ENCODE results near the gene ZNF687.
A peak's percentile ranks its signal among the peaks of the same experiment; 100 is the strongest.

ZNF687 gene

DNA sequence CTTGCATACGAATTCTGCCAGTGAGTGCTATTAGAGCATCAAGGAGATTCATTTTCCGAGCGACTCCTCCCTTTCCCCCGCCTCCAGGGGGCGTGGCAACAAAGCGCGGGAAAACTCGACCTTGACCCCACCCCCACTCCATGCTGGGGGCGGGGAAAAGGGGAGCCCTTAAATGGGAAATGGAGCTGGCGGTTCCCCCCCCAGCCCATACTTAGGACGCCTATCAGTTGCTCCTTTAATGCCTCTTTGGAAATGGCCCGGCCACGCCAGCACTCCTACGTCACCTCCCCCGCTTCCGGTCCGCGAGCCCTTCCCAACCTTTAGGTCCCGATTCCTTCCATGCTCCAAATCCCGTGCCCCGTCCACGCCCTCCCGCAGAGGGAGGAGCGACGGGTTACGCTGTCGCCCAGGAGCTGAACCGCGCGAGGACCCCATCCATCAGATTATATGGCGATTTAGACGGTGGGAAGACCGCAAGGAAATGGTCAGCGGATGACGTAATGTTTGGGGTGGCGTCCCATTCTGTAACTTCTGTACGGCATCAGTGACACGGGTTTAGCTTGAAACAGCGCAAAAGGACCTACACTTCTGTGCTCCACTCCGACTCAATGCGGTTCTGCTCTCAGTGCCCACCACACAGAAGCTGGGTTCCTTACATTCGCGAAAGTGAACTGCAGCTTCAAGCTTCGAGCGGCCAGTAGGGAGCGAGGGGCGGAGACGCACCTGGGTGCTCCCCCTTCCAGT lies 702 bp upstream of the ZNF687 start:
- DNase-seq: peak; percentile 100

DNA sequence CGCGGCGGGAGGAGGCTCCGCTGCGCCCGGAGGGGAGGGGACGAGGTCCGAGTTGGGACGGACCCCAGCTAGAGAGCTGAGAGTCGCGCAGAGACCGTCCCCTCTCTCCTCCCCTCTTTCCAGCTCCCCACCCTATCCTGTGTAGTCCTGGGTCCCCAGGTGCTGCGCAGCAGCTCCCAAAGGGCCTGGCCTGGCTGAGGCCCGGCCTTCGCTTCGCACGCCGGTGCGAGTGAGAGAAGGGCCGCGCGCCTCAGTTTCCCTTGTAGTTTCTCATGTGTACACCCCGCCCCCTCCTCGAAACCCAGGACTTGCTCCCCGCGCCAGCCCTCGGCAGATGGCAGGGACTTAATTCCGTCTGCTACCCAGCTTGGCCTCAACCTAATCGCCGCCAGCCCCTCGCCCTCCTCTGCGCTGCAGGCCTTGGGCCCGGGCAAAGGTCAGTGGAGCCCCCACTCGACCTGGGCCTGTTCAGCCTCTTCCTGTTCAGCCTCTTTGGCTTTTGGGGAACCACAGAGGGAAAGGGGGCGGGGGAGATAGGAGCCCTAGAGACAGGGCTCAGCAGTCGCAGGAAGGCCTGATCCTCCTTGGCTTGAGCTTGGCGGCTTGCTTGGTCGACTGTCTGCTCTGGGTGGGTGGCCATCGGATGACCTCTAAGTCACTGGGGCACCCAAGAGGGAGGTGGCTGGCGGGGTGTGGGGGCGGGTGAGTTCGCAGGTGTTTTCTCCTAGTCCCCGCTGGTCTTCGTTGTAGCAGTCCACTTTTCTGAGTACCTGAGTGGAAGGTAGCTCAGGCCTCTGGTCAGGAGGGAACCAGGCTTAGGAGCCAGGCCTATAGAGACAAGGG lies 1.0 kb downstream of the ZNF687 start:
- peak in 1 of 2 experiments; percentile 55 for DNase-seq

GRCh38 chr1:151284013-151284577 lies 2.0 kb downstream of the ZNF687 start:
- no peak for DNase-seq

GRCh38 chr1:151286619-151287340 lies 4.7 kb downstream of the ZNF687 start:
- DNase-seq: no peak

DNA sequence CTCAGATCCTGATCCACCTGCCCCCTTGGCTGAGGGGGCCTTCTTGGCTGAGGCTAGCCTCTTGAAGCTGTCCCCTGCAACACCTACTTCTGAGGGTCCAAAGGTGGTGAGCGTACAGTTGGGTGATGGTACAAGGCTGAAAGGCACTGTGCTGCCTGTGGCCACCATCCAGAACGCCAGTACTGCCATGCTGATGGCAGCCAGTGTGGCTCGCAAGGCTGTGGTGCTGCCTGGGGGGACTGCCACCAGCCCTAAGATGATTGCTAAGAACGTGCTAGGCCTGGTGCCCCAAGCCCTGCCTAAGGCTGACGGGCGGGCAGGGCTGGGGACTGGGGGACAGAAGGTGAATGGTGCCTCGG lies 5.2 kb downstream of the ZNF687 start:
- no peak for DNase-seq

- DNase-seq: no peak
Measured at GRCh38 chr1:151287767-151288500, 5.8 kb downstream of the ZNF687 start.

DNA sequence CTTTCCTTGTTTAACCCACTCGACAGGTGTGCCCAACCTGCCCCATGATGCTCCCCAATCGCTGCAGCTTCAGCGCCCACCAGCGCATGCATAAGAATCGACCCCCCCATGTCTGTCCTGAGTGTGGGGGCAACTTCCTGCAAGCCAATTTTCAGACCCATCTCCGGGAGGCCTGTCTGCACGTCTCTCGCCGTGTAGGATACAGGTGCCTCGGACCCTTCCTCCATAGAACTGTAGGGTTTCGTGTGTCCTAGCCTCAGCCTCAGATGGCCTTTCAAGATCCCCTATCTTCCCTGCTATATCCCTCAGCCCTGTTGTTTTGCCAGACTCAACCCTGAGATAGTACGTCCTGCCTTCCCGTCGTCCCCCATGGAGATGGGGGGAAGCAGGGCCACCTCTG lies 6.4 kb downstream of the ZNF687 start:
- no peak for DNase-seq

- DNase-seq: no peak
Measured at GRCh38 chr1:151289080-151289935, 7.2 kb downstream of the ZNF687 start.

GRCh38 chr1:151289991-151290708 lies 8.1 kb downstream of the ZNF687 start:
- no peak for DNase-seq

DNA sequence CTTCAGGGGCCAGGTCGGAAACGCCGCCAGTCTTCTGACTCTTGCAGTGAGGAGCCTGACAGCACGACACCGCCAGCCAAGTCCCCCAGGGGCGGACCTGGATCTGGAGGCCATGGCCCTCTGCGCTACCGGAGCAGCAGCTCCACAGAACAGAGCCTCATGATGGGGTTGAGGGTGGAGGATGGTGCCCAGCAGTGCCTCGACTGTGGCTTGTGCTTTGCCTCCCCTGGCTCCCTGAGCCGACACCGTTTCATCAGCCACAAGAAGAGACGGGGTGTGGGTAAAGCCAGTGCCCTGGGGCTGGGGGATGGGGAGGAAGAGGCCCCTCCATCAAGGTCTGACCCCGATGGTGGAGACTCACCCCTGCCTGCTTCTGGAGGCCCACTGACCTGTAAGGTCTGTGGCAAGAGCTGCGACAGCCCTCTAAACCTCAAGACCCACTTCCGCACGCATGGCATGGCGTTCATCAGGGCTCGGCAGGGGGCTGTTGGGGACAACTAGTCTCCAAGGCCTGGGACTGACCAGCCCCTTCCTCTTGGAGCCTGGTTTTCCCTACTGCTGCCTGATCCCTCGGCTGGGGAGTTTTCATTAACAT lies 8.7 kb downstream of the ZNF687 start:
- DNase-seq: no peak

DNA sequence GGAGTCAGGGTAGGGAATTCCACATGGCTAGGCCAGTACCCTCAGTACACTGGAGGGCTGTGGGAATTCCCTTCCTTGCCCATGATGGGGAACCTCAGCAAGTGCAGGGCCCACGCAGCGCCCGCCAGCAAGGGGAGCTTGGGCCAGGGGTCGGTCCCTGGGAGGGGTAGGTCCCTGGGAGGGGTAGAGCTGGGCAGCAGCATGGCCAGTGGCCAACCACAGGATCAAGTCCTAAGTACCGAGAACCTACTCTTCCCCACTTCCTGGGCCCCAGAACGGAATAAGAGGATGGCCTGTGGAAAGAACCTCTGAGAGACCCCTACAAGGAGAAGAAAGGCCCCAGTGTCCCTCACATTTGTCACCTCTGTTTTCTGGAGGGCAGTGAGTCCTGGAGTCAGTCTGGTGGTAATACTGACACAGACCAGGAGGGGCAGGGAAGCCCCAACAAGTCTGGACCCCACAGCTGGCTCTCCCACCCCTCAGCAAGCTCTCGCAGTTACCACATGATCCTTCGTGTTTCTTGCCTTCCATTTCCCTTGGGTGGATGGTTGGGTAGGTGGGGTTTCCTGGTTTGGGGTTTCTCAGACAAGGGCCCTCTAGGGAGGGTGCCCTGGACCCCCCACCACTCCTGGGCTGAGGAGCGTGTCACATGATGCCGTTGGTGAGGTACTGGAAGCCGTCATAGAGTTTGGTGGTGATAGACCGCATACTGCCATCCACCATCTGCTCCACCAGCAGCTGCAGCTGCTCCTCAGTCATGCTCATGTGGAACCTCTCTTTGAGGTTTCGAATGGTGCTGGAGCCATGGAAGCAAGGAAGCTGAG lies 10.3 kb downstream of the ZNF687 start:
- DNase-seq: no peak

DNA sequence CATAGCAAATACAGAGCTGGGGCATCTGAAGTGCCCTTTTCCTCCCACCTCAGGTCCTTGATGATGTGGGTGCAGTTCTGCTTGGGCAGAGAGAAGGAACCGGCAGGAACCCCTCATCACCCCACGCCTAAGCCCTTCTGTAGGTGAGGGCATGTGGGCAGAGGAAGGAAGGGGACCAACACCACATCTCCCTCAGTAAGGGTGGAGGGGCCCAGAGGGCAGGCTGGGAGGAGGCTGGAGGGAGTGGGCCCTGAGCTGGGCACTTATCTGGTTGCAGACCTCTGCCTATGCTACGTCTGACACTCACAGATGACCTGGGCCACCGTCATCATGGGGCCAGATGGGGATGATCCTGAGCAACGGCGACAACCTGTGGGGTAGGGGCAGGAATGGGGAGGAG lies 11.0 kb downstream of the ZNF687 start:
- DNase-seq: no peak

DNA sequence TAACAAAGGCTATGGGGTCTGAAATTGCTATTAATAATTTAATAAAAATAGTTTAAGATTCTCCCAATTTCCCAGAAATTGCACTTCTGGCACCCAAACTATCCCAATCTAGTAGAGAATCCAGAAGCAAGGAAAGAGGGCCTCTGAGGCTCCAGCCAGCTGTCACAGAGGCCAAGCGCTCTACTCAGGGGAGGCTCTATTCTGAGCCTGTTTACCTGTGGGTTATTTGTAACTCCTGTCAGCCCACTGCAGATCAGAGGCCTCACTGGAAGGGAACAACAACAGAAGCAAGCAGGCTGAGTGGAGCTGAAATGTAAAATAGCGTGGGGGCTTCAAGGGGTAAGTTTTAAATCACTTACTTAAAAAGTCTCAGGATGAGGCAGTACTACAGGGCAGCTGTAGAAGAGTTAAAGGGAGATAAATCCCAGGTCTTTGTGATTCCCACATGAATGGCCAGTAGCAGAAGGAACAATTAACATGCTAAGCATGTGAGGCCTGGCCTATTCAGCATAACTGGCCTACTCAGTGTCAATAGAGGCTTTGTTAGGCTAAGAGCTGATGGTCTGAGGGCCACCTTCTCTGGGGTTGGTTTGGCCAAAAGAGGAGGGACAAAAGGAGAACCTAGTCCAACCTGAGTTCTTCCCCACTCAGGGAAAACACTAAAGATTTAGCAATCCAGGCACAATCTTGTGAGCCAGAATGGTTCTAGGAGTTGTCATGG lies 12.8 kb downstream of the ZNF687 start:
- no peak for DNase-seq

DNA sequence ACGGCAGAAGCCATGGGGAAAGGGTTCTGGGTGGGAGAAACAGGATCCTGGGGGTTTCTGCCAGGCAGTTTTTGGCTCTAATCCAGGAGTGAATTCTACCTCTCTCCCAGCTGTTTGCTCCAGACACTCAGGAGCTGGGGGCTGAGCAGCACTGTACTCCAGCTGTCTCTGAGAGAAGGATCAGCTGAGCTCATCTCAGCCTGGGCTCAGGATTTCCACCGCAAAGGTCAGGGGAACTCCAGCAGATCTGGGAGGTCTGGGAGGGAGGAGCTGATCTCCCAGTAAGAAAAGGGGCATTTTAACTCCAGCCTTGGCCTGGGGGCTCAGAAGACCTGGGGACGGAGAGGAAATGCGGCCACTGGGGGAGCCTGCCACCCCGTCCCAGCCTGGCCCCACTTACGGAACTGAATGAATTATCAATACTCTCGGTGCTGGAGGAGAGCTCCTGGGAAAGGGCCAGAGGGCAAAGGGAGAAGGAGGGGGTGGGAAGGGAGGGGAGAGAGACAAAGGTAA lies 27.8 kb downstream of the ZNF687 start:
- DNase-seq: no peak

DNA sequence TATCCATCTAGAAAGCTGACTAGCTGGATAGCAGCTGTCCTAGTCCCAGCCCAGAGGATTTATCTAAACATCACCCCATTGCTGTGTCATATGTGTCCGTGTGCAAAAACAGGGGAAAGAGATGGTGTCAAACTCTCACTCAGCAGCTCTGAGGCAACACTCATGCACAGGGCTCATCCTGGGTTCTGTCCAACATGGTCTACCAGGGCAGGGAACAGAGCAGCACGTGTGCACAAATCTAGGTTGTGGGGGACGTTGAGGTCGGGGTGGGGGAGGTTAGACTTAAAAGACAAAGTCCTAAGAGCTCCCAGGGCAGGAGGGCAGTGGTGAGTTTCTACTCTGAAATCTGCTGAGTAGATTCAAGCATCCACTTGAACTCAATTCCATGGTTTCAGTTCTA lies 28.9 kb downstream of the ZNF687 start:
- DNase-seq: no peak

DNA sequence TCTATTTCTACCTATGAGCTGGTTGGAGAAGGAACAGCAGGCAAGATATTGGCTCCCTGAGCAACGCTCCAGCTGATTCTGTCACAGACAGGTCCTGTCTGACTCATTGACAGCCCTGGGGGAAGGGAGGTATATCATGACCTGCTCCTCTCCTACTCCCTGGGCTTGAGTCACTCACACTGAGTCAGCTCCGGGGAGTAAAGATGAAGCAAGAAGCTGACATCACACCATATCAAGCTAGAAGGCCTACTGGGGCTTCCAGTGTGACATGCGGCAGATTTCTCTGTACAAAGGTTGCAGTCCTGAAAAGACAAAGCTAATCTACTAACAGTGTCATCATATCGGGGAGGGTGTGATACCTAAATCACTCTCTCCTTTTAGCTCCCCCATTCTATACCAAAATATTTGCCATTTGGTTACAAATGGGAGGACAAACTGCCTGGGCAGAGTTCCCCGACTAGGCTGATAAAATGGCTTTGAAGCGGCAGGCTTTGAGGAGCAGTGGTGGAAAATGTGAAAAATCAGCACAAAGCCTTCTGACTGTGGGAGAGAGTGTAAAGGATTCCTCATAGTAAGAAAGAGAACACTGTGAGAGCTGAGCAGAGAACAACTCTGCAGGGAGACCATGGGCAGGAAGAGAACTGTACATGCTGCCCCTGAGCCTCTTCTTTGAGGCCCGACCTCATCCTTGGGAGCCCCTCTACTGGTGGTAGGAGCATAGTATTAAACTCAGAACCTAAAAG lies 29.7 kb downstream of the ZNF687 start:
- no peak for DNase-seq

DNA sequence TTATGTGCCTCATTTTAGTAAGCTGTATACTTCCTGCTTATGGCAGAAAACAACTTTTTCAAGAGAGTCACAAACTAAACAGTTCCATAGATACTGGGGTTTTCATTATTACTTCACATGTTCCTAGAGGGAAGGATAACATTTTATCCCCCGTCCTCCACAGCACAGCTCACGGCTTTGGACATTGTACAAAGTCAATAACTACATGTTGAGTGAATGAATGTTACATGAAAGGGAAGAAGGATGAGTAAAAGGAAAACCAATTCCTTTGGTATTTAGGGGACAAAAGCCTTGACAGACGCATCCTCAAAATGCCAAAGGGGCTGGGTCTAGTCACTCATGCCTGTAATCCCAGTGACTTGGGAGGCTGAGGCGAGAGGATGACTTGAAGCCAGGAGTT lies 30.3 kb downstream of the ZNF687 start:
- no peak for DNase-seq

- DNase-seq: no peak
Measured at GRCh38 chr1:151312826-151313225, 30.7 kb downstream of the ZNF687 start.

Data from SHP77 (cell line).